K562 treated with DMSO at 1 percent for 12 hours (cell line): ENCODE results near the gene METTL16. TPM values are rescaled to one million over a fixed set of nuclear protein-coding genes. Genes with fewer than 3 reads are reported as not detected.

ENCODE experiments used
- total RNA-seq: library from RNA; unstranded; fragments of 300-600 nt; gene quantifications from 2 replicates; pipeline ENCODE4 v1.2.3, GENCODE V29; 2022; ENCODE audit not compliant: insufficient read depth

The METTL16 gene, protein sequence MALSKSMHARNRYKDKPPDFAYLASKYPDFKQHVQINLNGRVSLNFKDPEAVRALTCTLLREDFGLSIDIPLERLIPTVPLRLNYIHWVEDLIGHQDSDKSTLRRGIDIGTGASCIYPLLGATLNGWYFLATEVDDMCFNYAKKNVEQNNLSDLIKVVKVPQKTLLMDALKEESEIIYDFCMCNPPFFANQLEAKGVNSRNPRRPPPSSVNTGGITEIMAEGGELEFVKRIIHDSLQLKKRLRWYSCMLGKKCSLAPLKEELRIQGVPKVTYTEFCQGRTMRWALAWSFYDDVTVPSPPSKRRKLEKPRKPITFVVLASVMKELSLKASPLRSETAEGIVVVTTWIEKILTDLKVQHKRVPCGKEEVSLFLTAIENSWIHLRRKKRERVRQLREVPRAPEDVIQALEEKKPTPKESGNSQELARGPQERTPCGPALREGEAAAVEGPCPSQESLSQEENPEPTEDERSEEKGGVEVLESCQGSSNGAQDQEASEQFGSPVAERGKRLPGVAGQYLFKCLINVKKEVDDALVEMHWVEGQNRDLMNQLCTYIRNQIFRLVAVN
- total RNA-seq = 4.1 and 14.6 TPM in 2 replicates

DNA sequence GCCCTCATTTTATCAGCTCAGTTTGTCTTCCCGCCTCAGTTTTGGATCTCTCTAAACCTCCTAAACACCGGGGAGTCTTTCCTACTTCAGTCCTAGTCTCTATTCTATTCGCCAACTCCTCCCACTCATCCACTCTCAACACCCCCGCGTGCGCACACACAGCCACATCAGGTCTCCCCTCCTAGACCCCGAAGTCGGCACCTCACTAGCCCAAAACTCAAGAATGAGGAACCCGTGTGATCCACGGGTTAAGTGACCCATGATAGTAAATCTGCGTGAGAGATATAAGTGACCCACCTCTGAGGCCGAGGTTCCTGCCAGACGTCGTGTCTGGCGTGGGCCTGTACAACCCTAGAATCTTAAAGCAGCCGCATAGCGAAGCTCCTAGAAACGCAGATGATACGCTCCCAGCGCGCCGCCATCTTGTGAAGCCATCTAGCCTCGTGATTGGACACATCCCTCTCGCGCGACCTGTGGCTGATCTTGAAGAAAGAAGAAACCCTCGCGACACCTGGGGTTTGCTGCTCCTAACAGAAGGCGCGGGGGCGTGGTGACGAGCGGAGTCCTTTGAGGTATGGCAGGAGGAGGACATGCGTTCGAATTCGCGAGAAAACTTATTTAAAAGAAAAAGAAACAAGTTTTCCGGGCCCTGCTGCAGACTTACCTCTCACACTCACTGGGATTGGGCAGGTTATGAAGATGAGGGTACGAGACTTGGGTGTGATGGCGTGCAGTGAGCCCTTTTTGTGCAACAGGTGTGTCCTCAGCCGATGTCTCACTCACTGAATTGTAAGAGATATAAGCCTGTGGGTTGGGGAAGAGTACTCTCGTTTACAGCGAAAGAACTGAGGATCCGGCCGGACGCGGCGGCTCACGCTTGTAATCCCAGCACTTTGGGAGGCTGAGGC lies at the start of gene METTL16:
Gene METTL16, minus strand, starts transcription at position 427 of the 908 bp plus-strand sequence. CDS start 9,557 bp downstream, outside the sequence.

DNA sequence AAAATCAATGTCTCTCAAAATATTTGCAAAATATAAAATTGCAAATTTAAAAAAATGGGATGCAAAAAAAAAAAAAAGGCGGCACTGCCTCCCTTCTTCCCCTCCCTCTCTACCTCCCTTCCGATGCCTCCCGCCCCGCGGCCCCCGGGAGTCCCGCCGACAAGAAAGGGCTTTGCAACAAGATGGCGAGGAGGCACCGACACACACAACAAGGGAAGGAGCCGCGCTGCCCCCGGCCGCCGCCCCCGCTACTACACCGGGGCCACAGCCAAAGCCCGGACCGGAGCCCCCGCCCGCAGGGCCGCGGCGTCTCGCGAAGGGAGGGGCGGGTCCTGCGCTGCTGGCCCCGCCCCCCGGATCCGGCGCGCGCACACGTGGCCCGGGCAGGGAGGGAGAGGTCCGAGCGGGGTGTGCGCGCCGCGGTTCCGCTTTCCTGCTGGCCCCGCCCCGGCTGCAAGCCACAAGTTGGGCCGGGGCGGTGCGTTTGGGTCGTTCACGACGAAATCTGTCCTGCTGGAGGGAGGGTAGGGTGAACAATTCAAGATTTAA lies 110.7 kb downstream of the METTL16 start, which contains the start of gene MNT:
Gene MNT, minus strand, starts transcription at position 184 of the 549 bp plus-strand sequence. CDS start 348 bp downstream, outside the sequence.

Other genes with a start within 250 kb of the METTL16 start
- 9.5 and 19.5 TPM in 2 replicates for gene SMG6, start 208.1 kb downstream of the METTL16 start, total RNA-seq
- gene SRR, start 207.9 kb downstream of the METTL16 start, total RNA-seq = 4.6 and 8.7 TPM in 2 replicates
- gene TSR1, start 175.4 kb downstream of the METTL16 start, total RNA-seq = 5.3 and 17.3 TPM in 2 replicates
- 11.2 and 24.1 TPM in 2 replicates for gene SGSM2, start 174.4 kb downstream of the METTL16 start, total RNA-seq
- gene MNT, start 110.8 kb downstream of the METTL16 start, total RNA-seq = 5.2 and 8.5 TPM in 2 replicates
- 25.7 and 42.2 TPM in 2 replicates for gene PAFAH1B1, start 81.8 kb upstream of the METTL16 start, total RNA-seq
- gene CLUH, start 199.9 kb upstream of the METTL16 start, total RNA-seq = 14.6 and 39.5 TPM in 2 replicates
- gene CCDC92B, start 237.8 kb upstream of the METTL16 start, total RNA-seq = not detected in 2 replicates